ENCODE data around the gene SPEM3. TPM values are rescaled to one million over a fixed set of nuclear protein-coding genes. Genes with fewer than 3 reads are reported as not detected.

The SPEM3 gene
- total RNA-seq, 1 donor from 2014 or later, result not detected

DNA sequence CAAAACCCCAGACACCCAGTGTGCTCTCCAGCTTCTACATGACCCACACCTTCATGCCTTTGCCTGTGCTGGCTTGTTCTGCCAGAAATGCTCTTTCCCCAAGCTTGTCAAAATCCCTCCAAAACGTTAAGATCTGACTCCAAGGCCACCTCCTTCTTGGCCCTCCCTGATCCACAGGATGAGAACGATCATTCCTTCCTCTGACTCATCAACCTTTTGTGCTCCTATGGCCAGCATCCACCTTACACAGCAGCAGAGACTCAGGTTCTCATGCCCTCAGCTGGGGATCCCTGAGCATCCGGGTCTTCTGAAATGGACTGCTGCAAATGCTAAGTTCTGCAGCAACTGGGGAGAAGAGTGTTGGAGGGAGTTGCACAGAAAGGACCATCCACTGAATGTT lies 47.8 kb downstream of the SPEM3 start:
- H3K27me3 ChIP-seq, result no peaks in the 10 kb centered on the region
- no peak for DNase-seq (ENCODE audit: extremely low spot score in 2 of 2)
- H3K27ac ChIP-seq, result peak overlapping the region; percentile 100
- TF ChIP-seq CTCF (IDR thresholded peaks at IDR 0.05), result no peak
- TF ChIP-seq POLR2A (IDR thresholded peaks at IDR 0.05), result no peak
- TF ChIP-seq POLR2AphosphoS5 (IDR thresholded peaks at IDR 0.05; ENCODE audit: insufficient read depth in 1 of 2, low read depth in 1 of 2), result no peak
- H3K4me1 ChIP-seq, result peaks cover 72% of the 10 kb centered on the region
- no peaks in the 10 kb centered on the region for H3K36me3 ChIP-seq
- no peak overlapping the region for H3K4me3 ChIP-seq
- no peaks in the 10 kb centered on the region for H3K9me3 ChIP-seq
- intact Hi-C loops (cut with DNase I), result no loop called here

GRCh38 chr17:7476951-7477350 lies 48.3 kb downstream of the SPEM3 start:
- DNase-seq (ENCODE audit: extremely low spot score in 2 of 2), result no peak
- Histone ChIP-seq H3K36me3 (no peaks in the 10 kb centered on the region), H3K27me3 (no peaks in the 10 kb centered on the region), H3K4me1 (peaks cover 72% of the 10 kb centered on the region), H3K9me3 (no peaks in the 10 kb centered on the region), H3K4me3 (peak overlapping the region; percentile 84 to 89), H3K27ac (peak overlapping the region; percentile 100)
- TF ChIP-seq POLR2A (IDR thresholded peaks at IDR 0.05), result no peak
- no peak for TF ChIP-seq CTCF (IDR thresholded peaks at IDR 0.05)
- no peak for TF ChIP-seq POLR2AphosphoS5 (IDR thresholded peaks at IDR 0.05; ENCODE audit: insufficient read depth in 1 of 2, low read depth in 1 of 2)
- intact Hi-C loops (cut with DNase I), result no loop called here

- DNase-seq (ENCODE audit: extremely low spot score in 2 of 2), result no peak
- TF ChIP-seq POLR2AphosphoS5 (IDR thresholded peaks at IDR 0.05; ENCODE audit: insufficient read depth in 1 of 2, low read depth in 1 of 2) (peak in 1 of 2 donors; percentile 66), POLR2A (IDR thresholded peaks at IDR 0.05) (no peak)
- Histone ChIP-seq H3K27ac (peak overlapping the region; percentile 100), H3K4me1 (peaks cover 74% of the 10 kb centered on the region), H3K9me3 (no peaks in the 10 kb centered on the region), H3K36me3 (no peaks in the 10 kb centered on the region), H3K27me3 (no peaks in the 10 kb centered on the region), H3K4me3 (peak overlapping the region; percentile 84 to 89)
- intact Hi-C loops (cut with DNase I), result no loop called here
These were observed 49.0 kb downstream of the SPEM3 start for GRCh38 chr17:7477392-7478275.

- peak in 1 of 2 donors; percentile 59 for TF ChIP-seq POLR2AphosphoS5 (IDR thresholded peaks at IDR 0.05; ENCODE audit: insufficient read depth in 1 of 2, low read depth in 1 of 2)
- TF ChIP-seq CTCF (IDR thresholded peaks at IDR 0.05), result no peak
- no peak for TF ChIP-seq POLR2A (IDR thresholded peaks at IDR 0.05)
- H3K27ac ChIP-seq, result peak overlapping the region; percentile 100
- no peak for DNase-seq (ENCODE audit: extremely low spot score in 2 of 2)
- H3K27me3 ChIP-seq, result no peaks in the 10 kb centered on the region
- no peaks in the 10 kb centered on the region for H3K9me3 ChIP-seq
- peaks cover 79% of the 10 kb centered on the region for H3K4me1 ChIP-seq
- no peaks in the 10 kb centered on the region for H3K36me3 ChIP-seq
- intact Hi-C loops (cut with DNase I), result no loop called here
- H3K4me3 ChIP-seq, result peak overlapping the region; percentile 84 to 89
These were observed 49.9 kb downstream of the SPEM3 start for GRCh38 chr17:7478276-7479212.

Measured in vagina (tissue), 2 donors.